H1 (cell line): ENCODE data around the gene MRPL17. TPM values are rescaled to one million over a fixed set of nuclear protein-coding genes. Genes with fewer than 3 reads are reported as not detected.

ENCODE experiments used
- ATF2 ChIP-seq: IDR thresholded peaks from 2 replicates; pipeline ENCODE4 v1.6.1; 2012; ENCODE audit warnings: low read length, inconsistent platforms
- CEBPB ChIP-seq: IDR thresholded peaks from 2 replicates; pipeline ENCODE4 v1.6.1; 2012; ENCODE audit warnings: low read depth, low read length
- RAD21 ChIP-seq, 2 experiments: IDR thresholded peaks in 1 of 2; conservative IDR thresholded peaks in 1 of 2; 2 replicates each; pipeline ENCODE4 v1.6.1; 2011; ENCODE audit warnings: low read depth in 2 of 2, low read length in 2 of 2, improper control_type of control experiment in 1 of 2, inconsistent platforms in 1 of 2, mild to moderate bottlenecking in 1 of 2, moderate library complexity in 1 of 2
- RNF2 ChIP-seq: fragments of 200-900, 300-1000 bp; sonication (generic); IDR thresholded peaks from 2 replicates; pipeline ENCODE4 v1.7.1; 2016; ENCODE audit warnings: borderline replicate concordance, low read depth, mild to moderate bottlenecking, antibody characterized with exemption, low read length; ENCODE audit not compliant: poor library complexity, severe bottlenecking; ENCODE audit errors: missing control alignments
- TCF12 ChIP-seq: IDR thresholded peaks from 2 replicates; pipeline ENCODE4 v1.6.1; 2011; ENCODE audit warnings: low read depth, mild to moderate bottlenecking, low read length
- polyA plus RNA-seq, 7 experiments: library from polyadenylated mRNA; depleted of rRNA in 3 of 7; stranded (reverse) in 5 of 7; unstranded in 2 of 7; fragments of >200 nt in 5 of 7; fragments of 200-250 nt in 2 of 7; gene quantifications; 1 replicate in 5 of 7; 2 replicates in 1 of 7; 4 replicates in 1 of 7; pipeline versions ENCODE4 v1.2.1 to v1.2.3, GENCODE V29; 2011 to 2013; ENCODE audit warnings: missing spikeins in 2 of 7, mixed read lengths in 2 of 7
- total RNA-seq: library from RNA; stranded (reverse); fragmentation: NEBNext Ultra II Directional; extraction: Animal tissue kit (Norgen Biotek cat#: 25700); gene quantifications from 2 replicates; pipeline ENCODE4 v1.2.1, GENCODE V29; 2021
- TF ChIP-seq, protein P1 (sequence below): fragments of 300-600 bp; sonication (generic); IDR thresholded peaks from 2 replicates; pipeline ENCODE4 v1.7.1; 2012; ENCODE audit warnings: low read length, moderate library complexity, mild to moderate bottlenecking, inconsistent platforms; ENCODE audit not compliant: insufficient replicate concordance

Gene MRPL17
- total and polyA plus RNA-seq, 2 of the 8 experiments (the other 6 are each of a cell fraction or from before 2014, with no cell fraction given) = 55.7 to 70.5 TPM

GRCh38 chr11:6654281-6655019 lies 28.7 kb downstream of the MRPL17 start (continued):
- no peak for TF ChIP-seq RAD21 (IDR thresholded peaks at IDR 0.05 in 1 of 2, conservative IDR thresholded peaks at IDR 0.05 in 1 of 2; ENCODE audit: low read depth in 2 of 2, low read length in 2 of 2)
- no peak for TF ChIP-seq RNF2
- no peak for TF ChIP-seq CEBPB
- TF ChIP-seq, protein P1, sequence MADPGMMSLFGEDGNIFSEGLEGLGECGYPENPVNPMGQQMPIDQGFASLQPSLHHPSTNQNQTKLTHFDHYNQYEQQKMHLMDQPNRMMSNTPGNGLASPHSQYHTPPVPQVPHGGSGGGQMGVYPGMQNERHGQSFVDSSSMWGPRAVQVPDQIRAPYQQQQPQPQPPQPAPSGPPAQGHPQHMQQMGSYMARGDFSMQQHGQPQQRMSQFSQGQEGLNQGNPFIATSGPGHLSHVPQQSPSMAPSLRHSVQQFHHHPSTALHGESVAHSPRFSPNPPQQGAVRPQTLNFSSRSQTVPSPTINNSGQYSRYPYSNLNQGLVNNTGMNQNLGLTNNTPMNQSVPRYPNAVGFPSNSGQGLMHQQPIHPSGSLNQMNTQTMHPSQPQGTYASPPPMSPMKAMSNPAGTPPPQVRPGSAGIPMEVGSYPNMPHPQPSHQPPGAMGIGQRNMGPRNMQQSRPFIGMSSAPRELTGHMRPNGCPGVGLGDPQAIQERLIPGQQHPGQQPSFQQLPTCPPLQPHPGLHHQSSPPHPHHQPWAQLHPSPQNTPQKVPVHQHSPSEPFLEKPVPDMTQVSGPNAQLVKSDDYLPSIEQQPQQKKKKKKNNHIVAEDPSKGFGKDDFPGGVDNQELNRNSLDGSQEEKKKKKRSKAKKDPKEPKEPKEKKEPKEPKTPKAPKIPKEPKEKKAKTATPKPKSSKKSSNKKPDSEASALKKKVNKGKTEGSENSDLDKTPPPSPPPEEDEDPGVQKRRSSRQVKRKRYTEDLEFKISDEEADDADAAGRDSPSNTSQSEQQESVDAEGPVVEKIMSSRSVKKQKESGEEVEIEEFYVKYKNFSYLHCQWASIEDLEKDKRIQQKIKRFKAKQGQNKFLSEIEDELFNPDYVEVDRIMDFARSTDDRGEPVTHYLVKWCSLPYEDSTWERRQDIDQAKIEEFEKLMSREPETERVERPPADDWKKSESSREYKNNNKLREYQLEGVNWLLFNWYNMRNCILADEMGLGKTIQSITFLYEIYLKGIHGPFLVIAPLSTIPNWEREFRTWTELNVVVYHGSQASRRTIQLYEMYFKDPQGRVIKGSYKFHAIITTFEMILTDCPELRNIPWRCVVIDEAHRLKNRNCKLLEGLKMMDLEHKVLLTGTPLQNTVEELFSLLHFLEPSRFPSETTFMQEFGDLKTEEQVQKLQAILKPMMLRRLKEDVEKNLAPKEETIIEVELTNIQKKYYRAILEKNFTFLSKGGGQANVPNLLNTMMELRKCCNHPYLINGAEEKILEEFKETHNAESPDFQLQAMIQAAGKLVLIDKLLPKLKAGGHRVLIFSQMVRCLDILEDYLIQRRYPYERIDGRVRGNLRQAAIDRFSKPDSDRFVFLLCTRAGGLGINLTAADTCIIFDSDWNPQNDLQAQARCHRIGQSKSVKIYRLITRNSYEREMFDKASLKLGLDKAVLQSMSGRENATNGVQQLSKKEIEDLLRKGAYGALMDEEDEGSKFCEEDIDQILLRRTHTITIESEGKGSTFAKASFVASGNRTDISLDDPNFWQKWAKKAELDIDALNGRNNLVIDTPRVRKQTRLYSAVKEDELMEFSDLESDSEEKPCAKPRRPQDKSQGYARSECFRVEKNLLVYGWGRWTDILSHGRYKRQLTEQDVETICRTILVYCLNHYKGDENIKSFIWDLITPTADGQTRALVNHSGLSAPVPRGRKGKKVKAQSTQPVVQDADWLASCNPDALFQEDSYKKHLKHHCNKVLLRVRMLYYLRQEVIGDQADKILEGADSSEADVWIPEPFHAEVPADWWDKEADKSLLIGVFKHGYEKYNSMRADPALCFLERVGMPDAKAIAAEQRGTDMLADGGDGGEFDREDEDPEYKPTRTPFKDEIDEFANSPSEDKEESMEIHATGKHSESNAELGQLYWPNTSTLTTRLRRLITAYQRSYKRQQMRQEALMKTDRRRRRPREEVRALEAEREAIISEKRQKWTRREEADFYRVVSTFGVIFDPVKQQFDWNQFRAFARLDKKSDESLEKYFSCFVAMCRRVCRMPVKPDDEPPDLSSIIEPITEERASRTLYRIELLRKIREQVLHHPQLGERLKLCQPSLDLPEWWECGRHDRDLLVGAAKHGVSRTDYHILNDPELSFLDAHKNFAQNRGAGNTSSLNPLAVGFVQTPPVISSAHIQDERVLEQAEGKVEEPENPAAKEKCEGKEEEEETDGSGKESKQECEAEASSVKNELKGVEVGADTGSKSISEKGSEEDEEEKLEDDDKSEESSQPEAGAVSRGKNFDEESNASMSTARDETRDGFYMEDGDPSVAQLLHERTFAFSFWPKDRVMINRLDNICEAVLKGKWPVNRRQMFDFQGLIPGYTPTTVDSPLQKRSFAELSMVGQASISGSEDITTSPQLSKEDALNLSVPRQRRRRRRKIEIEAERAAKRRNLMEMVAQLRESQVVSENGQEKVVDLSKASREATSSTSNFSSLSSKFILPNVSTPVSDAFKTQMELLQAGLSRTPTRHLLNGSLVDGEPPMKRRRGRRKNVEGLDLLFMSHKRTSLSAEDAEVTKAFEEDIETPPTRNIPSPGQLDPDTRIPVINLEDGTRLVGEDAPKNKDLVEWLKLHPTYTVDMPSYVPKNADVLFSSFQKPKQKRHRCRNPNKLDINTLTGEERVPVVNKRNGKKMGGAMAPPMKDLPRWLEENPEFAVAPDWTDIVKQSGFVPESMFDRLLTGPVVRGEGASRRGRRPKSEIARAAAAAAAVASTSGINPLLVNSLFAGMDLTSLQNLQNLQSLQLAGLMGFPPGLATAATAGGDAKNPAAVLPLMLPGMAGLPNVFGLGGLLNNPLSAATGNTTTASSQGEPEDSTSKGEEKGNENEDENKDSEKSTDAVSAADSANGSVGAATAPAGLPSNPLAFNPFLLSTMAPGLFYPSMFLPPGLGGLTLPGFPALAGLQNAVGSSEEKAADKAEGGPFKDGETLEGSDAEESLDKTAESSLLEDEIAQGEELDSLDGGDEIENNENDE = no peak
- TF ChIP-seq TCF12 = no peak
- no peak for TF ChIP-seq ATF2
